HepG2 (cell line): ENCODE data around the gene SYP. TPM values are rescaled to one million over a fixed set of nuclear protein-coding genes. Genes with fewer than 3 reads are reported as not detected.

ENCODE experiments used
- HIVEP1 ChIP-seq: sonication (generic); formaldehyde crosslinking; IDR thresholded peaks from 2 replicates; pipeline ENCODE4 v1.4.0; 2020; ENCODE audit warnings: mild to moderate bottlenecking, missing genetic modification reagents
- POLR2AphosphoS2 ChIP-seq: IDR thresholded peaks from 2 replicates; pipeline ENCODE4 v1.6.1; 2011; ENCODE audit warnings: low read depth, low read length, improper control_type of control experiment
- ZNF672 ChIP-seq: sonication (generic); formaldehyde crosslinking; IDR thresholded peaks from 2 replicates; pipeline ENCODE4 v1.8.1; 2022; ENCODE audit warnings: missing genetic modification reagents
- ZNF891 ChIP-seq: sonication (generic); formaldehyde crosslinking; IDR thresholded peaks from 2 replicates; pipeline ENCODE4 v1.5.0; 2020; ENCODE audit warnings: mild to moderate bottlenecking, missing genetic modification reagents
- polyA plus RNA-seq, 8 experiments: library from polyadenylated mRNA; depleted of rRNA in 3 of 8; stranded (reverse) in 7 of 8; unstranded in 1 of 8; fragments of >200 nt; fragmentation: Illumina TruSeq in 4 of 8; extraction: Trizol in 4 of 8; gene quantifications; 2 replicates each; pipeline versions ENCODE4 v1.2.1 to v1.2.3, GENCODE V29; 2011 to 2016; ENCODE audit warnings: low read depth in 4 of 8, missing spikeins in 1 of 8, mixed read lengths in 1 of 8; ENCODE audit not compliant: insufficient read depth in 1 of 8
- total RNA-seq, 5 experiments: library from RNA; depleted of rRNA; stranded (reverse); fragments of >200 nt; fragmentation: Illumina TruSeq; extraction: Trizol; gene quantifications; 2 replicates each; pipeline ENCODE4 v1.2.3, GENCODE V29; 2016; ENCODE audit warnings: low read depth in 1 of 5
- TF ChIP-seq, protein P1 (sequence below): sonication (generic); formaldehyde crosslinking; IDR thresholded peaks from 2 replicates; pipeline ENCODE4 v1.4.0; 2020; ENCODE audit warnings: missing genetic modification reagents, mild to moderate bottlenecking, borderline replicate concordance
- TF ChIP-seq, protein P2 (sequence below): IDR thresholded peaks from 2 replicates; pipeline ENCODE4 v1.6.1; 2012; ENCODE audit warnings: low read length, improper control_type of control experiment

SYP gene
- total and polyA plus RNA-seq, 2 of the 13 experiments (the other 11 are each of a cell fraction or from before 2014, with no cell fraction given): 2.0 to 2.5 TPM

- TF ChIP-seq, protein P1, sequence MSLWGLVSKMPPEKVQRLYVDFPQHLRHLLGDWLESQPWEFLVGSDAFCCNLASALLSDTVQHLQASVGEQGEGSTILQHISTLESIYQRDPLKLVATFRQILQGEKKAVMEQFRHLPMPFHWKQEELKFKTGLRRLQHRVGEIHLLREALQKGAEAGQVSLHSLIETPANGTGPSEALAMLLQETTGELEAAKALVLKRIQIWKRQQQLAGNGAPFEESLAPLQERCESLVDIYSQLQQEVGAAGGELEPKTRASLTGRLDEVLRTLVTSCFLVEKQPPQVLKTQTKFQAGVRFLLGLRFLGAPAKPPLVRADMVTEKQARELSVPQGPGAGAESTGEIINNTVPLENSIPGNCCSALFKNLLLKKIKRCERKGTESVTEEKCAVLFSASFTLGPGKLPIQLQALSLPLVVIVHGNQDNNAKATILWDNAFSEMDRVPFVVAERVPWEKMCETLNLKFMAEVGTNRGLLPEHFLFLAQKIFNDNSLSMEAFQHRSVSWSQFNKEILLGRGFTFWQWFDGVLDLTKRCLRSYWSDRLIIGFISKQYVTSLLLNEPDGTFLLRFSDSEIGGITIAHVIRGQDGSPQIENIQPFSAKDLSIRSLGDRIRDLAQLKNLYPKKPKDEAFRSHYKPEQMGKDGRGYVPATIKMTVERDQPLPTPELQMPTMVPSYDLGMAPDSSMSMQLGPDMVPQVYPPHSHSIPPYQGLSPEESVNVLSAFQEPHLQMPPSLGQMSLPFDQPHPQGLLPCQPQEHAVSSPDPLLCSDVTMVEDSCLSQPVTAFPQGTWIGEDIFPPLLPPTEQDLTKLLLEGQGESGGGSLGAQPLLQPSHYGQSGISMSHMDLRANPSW (CRISPR knock-in tag): no peak
- TF ChIP-seq ZNF672 (CRISPR knock-in tag): no peak
- no peak for TF ChIP-seq POLR2AphosphoS2
- TF ChIP-seq ZNF891 (CRISPR knock-in tag): no peak
- no peak for TF ChIP-seq HIVEP1
- TF ChIP-seq, protein P2, sequence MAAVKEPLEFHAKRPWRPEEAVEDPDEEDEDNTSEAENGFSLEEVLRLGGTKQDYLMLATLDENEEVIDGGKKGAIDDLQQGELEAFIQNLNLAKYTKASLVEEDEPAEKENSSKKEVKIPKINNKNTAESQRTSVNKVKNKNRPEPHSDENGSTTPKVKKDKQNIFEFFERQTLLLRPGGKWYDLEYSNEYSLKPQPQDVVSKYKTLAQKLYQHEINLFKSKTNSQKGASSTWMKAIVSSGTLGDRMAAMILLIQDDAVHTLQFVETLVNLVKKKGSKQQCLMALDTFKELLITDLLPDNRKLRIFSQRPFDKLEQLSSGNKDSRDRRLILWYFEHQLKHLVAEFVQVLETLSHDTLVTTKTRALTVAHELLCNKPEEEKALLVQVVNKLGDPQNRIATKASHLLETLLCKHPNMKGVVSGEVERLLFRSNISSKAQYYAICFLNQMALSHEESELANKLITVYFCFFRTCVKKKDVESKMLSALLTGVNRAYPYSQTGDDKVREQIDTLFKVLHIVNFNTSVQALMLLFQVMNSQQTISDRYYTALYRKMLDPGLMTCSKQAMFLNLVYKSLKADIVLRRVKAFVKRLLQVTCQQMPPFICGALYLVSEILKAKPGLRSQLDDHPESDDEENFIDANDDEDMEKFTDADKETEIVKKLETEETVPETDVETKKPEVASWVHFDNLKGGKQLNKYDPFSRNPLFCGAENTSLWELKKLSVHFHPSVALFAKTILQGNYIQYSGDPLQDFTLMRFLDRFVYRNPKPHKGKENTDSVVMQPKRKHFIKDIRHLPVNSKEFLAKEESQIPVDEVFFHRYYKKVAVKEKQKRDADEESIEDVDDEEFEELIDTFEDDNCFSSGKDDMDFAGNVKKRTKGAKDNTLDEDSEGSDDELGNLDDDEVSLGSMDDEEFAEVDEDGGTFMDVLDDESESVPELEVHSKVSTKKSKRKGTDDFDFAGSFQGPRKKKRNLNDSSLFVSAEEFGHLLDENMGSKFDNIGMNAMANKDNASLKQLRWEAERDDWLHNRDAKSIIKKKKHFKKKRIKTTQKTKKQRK: no peak
- TF ChIP-seq, all 625 proteins: peak for 0
Measured at GRCh38 chrX:49232525-49232924, 32.5 kb upstream of the SYP start (continued).
